ENCODE data around the gene P2RX4.
A peak's percentile ranks its signal among the peaks of the same experiment; 100 is the strongest.
"Not testable (repeated sequence)": the region's sequence is repeated elsewhere in the genome, so short reads cannot be mapped to it uniquely, and the experiment has no call there.

Gene P2RX4

DNA sequence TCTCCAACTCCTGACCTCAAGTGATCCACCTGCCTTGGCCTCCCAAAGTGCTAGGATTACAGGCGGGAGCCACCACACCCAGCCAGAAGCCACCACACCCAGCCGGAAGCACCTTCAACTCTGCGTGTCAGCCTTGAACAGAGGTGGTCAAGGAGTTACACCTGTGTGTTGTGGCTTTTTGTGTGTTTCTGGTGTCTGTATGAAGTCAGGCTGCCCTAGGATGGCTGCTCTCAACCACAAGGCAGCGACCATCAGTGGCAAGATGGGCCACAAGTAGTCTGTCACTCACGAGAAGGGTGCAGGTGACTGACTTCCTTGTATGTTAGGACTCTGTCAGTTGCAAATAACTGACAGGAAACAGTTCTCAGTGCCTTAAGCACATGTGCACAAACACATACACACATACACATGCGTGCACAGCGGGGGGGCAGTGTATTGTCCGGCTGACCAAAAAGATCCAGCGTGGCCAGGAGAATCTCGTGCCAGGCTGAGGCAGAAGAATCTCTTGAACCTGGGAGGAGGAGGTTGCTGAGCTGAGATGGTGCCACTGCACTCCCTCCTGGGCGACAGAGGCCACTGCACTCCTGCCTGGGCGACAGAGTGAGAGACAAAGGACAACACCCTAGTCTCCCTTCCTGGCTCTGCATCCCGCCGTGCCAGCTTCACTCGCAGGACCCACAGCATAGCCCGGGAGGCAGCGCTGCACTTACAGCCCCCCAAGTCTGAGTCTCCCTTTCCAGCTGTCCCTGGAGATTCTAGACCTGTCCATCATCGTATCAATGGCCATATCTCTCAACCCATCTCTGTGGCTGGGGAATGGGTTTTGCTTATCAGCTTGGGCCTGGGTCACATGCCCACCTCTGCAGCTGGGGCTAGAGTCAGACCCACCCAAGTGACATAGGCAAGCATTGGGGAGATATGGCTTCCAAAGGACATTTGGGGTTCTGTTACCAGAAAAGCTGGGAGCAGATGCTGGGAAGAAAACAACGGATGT is 13.7 kb downstream of the P2RX4 start:
- no peak for DNase-seq

DNA sequence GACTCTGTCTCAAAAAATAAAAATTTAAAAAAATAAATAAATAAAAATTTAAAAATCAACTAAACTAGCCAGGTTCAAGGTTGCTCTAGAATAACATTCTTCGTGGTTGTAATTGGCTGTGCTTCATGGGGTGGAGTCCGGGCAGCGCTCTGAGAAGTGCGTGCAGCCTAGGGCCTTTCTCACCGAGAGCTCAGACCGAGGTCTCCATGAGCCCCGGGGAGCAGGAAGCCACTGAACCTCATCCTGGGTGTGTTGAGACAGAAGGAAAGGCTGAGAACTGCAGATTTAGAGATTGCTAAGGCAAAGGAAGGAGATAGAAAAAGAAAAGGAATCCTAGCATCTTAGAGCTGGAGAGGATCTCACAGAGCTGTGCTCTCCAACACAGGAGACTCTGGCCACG is 14.7 kb downstream of the P2RX4 start:
- no peak for DNase-seq

DNA sequence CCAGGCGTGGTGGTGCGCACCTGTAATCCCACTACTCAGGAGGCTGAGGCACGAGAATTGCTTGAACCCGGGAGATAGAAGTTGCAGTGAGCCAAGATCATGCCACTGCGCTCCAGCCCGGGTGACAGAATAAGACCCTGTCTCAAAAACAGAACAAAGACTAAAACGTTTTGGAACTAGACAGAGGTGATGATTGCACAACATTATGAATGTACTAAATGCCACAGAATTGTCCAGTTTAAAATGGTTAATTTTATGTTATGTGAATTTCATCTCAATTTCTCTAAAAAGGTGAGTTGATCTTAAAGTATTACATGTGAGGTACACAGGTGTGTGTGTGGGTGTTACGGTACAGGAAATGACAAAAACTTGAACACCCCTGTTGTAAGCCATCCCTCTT is 16.5 kb downstream of the P2RX4 start:
- DNase-seq, result no peak

DNA sequence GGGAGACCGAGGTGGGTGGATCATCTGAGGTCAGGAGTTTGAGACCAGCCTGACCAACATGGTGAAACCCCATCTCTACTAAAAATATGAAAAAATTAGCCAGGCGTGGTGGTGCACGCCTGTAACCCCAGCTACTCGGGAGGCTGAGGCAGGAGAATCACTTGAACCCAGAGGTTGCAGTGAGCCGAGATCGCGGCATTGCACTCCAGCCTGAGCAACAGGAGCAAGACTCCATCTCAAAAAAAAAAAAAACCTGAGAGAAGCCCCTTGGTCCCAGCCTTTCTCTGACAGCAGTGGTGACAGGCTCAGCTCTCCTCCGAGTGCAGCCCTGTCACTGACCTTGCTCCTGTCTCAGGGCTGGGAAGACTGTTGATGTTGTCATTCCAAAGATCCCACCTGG is 16.9 kb downstream of the P2RX4 start:
- DNase-seq, result not testable (repeated sequence)

DNA sequence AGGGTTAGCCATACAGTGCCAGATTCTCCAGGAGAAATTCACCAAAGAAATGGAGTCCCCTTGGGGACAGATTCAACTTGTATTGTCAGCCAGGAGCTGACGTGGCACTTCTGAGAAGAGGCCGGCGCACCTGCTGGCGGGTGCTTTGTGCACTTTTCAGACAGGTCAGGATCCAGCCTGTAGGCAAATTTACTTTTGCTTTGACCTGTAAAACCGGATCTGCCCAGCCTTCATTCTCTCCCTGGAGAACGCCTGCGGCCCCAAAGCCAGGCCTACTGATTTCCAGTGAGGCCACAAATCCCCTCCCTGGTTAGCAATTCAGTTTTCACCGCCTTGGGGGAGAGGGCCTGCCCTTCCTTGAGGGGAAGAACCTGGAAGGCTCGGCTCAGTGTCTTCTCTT is 17.4 kb downstream of the P2RX4 start:
- no peak for DNase-seq

DNA sequence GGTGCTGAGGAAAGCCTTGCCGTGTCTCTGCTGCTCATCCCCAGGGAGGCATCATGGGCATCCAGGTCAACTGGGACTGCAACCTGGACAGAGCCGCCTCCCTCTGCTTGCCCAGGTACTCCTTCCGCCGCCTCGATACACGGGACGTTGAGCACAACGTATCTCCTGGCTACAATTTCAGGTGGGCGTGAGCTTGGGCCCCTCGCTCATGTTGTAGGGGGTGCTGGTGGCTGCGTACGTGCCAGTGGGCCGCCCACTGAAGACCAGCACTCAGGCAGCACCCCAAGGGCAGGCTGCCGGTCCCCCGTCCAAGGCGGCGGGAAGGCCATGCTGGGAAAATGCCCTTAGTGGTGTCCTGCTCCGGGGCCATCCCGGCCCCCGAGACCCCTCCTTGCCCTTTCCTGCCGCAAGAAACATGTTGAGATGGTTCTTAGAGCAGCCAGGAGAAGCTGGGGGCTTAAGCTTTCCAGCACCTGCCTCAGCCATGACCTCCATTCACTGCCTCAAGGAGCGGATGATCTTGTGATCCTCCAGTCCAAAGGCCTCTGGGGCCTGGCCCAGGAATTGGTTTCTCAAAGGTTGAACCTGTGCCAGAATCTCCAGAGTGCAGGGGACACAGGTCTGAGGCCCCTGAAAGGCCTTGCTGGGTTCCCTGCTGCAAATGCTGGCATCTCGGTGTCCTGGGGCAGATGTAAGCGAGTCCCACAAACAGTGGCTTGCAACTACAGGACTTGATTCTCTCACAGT is 19.2 kb downstream of the P2RX4 start:
- DNase-seq, result no peak

DNA sequence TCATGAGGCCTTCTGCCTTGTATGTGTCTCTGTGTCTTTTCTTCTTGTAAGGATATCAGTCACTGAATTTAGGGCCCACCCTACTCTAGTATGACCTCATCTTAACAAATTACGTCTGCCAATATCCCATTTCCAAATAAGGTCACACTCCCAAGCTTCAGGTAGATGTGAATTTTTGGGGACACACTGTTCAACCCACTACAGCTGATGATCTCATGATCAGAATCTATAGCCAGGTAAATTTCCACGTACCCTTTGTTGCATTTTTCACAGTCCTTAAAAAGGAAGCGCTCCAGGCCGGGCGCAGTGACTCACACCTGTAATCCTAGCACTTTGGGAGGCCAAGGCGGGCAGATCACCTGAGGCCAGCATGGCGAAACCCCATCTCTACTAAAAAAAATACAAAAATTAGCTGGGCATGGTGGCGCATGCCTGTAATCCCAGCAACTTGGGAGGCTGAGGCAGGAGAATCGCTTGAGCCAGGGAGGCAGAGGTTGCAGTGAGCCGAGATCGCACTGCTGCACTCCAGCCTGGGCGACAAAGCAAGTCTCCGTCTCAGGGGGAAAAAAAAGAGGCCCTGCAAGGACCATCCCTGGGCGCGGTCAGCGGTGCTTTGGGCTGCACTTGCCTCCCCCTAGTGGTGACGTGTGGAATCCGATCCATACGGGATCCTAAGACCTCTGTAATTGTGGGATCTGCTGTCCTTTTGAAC is 20.1 kb downstream of the P2RX4 start:
- DNase-seq, result peak; percentile 36

DNA sequence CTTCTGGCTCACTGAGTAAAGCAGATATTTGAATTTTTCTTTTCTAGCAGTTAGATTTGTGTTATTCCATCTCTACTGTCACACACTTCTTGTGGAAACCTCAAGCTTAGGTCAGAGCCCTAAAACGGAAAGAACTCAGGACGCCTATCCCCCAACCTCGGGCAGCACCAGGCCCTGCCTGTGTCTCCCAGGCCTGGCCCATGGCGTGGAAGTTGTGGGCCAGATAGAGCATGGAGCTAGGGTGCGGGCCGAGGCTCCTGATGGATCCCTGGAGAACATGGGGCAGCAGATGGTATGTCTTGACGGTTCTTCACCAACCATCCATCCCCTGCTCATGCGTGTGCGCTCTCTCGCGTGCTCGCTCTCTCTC is 20.6 kb downstream of the P2RX4 start:
- no peak for DNase-seq

DNA sequence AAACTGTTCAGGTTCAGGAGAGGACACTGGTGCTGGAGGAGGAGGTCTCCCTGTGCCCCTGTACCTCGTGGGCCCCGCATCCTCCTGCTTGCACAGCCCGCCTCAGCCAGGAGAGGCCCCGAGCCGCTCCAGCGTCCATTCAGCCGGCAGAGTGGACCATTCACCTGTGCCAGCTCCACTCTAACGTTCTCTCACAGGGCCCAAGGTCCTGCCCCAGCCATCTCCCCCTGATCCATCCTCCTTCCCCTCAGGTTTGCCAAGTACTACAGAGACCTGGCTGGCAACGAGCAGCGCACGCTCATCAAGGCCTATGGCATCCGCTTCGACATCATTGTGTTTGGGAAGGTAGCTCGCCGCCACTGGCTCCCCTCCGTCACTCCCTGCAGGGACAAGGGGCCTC is 22.2 kb downstream of the P2RX4 start:
- no peak for DNase-seq

DNA sequence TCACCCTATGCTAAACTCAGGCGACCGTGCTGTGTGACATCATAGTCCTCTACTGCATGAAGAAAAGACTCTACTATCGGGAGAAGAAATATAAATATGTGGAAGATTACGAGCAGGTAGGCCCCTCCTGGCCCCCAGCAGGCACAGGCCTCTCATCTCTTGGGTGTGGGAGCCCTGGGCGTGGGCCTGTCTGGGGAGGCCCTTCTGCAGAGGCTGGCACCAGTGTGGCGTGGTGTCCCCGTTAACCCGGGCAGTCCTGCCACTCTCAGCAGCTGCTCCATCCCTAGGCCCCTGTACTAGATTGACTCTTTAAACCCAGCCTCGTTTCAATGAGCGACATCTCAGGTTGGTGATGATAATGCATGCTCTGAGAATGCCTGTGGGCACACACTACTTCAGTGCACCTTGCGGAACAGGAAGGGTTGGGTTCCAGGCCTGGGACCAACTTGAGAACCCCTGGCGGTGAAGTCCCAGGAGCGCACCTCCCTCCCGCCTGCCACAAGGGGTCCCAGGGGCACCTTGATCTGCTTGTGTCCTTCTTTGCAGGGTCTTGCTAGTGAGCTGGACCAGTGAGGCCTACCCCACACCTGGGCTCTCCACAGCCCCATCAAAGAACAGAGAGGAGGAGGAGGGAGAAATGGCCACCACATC is 23.2 kb downstream of the P2RX4 start:
- DNase-seq, result no peak

DNA sequence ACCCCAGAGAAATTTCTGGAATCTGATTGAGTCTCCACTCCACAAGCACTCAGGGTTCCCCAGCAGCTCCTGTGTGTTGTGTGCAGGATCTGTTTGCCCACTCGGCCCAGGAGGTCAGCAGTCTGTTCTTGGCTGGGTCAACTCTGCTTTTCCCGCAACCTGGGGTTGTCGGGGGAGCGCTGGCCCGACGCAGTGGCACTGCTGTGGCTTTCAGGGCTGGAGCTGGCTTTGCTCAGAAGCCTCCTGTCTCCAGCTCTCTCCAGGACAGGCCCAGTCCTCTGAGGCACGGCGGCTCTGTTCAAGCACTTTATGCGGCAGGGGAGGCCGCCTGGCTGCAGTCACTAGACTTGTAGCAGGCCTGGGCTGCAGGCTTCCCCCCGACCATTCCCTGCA is 23.7 kb downstream of the P2RX4 start:
- no peak for DNase-seq

DNA sequence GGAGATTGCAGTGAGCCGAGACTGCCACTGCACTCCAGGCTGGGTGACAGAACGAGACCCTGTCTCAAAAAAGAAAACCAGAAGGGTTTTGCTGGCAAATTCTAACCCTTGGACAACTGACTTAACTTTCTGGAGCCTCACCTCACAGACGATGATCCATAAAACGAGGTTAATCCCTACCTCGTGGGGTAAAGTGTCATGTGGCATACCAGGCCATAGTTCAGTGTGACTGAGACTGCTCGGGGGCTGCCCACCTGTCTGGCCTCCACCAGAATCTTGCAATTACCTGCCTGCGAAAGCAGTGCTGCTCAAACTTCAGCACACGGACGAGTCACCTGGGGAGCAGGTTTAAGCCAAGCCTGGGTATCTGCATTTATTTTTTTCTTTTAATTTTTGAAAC is 26.8 kb downstream of the P2RX4 start:
- no peak for DNase-seq

DNA sequence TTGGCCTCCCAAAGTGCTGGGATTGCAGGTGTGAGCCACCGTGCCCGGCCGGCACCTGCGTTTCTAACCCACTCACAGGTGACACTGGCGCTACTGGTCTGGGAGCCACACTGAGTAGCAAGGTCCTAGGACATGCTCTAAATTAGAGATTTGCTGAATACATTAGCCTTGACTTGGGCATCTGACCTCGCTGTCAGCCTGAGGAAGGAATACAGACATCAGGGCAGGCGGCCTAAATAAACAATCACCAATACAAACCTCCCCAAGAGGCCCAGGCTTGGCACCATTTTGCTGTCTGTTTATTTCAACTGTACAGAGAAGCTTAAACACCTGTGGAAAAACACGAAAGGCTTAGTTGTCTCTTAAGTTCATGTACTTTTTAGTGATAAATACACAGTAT is 27.5 kb downstream of the P2RX4 start:
- DNase-seq, result no peak

DNA sequence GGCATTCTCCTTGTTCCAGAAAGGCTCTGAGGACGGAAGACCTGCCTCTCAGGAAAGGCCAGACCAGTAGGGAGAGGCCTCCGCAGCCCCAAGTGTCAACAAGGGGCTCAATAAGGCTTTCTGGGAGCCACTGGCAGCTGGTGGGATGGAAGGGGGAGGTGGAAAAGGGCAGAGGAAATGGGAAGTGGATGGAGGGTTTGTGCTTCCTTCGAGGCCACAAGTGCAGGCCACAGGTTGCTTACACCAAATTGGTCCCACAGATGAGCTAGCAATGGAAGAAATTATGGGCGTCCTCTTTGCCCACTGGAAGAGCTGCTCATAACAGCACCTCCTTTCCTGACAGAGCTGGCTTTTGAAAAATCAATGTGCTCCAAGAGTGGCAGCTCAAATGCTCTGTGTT is 28.2 kb downstream of the P2RX4 start:
- no peak for DNase-seq

DNA sequence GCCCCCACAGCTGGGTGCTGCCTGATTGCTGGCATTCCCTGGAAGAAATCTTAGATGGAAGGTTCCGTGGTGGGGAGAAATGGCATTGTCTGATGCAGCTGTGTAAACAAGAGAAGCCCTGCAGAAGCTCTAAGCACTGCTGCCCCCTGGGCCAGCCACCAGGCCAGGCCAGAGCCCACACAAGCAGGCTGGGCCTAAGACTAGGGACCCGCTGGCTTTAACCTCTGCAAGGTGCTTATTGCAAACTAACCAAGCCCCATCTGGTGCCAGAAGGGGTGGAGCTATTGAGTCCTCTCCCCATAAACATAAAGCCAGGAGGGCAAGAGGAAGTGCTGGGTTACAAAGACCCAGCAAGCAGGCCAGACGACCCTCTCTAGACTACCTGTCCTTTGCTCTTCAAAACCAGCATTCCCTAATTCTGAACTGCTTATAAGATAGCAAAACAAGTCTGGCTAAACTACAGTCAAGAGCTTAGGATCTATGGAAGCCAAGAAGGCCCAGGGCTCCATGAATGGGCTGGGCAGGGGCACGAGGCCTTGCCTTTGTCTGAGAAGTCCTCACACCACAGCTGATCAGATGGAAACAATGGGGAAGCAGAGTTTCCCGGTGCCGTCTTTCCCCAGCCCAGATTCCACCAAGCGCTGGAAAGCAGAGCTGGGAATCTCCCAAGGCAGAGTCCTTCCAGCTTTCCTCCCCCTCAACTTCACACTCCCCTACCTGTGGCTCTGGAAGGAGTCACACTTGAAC is 28.8 kb downstream of the P2RX4 start:
- no peak for DNase-seq

DNA sequence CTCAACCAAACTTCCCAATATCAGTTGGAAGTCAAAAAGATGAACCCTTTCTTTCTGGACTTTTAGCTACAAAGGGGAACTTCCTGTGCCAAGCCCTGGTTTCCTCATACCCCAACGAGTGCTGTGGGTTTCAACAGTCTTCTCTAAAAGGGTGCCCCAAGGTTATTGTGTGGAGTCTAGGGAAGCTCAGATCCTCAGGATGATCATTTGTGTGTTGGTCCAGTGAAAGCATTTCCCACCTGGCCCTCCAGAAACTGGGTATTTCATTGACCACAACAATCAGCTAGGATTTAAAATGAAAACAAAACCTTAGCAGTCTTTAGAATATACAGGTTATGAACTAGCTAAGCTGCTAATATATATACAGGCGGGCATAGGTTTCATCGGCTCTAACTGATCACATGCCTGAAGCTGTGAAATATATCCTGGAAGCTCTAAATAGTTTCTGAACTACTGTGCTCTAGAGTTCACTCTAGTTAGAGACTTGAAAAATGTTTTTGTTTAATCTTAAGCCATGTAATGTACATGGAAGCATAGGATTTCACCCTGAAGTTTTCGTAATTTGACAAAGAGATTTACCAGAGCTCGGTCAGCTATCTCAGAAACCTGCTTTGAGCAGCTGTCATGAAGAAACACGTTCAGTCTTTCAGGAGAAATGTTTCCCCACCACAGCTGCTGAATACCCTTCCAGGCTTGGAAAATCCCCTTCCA is 29.6 kb downstream of the P2RX4 start:
- DNase-seq, result no peak

DNA sequence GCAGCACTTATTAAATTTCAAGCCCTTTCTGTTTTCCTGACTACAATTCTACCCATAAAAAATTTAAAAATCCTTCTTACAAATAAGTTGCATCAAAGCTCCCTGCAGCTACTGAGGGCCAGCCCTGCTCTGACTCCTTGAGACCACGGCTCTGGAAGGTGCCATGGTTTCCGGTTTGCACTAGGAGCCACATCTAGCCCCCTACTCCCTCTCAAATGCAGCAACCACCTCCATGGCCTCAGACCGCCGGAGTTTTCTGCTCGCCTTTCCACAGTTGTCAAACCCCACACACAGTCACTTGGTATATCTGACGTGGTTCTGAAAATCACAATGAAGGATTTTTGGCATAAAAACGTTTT is 30.1 kb downstream of the P2RX4 start:
- DNase-seq, result no peak

DNA sequence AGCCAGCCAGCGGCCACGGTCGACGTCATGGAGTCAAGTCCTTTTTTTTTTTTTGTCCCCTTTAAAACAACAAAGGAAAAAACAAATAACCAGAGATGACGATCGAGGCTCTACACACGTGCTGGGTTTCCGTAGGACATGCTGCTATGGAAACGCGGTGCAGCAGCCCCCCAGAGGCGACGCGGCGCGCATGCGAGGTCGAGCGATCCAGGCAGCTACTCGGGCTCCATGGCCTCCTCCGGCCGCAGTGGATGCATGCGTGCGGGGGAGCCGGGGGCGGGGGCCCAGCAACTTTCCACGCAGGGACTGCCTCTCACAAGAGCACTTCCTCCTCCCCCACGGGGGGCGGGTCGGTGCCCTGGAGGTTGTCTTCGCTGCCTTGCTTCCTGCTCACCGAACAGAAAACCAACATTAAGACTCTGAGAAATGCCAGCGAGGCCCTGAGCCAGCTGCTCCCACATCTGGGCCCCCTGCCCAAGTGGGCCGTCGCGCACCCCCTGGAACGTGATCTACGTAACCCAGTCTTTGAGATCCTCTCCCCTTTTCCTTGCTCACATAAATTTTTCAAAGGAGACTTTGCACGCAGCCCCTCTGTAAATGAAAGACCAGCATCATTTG is 30.7 kb downstream of the P2RX4 start:
- peak; percentile 96 for DNase-seq

DNA sequence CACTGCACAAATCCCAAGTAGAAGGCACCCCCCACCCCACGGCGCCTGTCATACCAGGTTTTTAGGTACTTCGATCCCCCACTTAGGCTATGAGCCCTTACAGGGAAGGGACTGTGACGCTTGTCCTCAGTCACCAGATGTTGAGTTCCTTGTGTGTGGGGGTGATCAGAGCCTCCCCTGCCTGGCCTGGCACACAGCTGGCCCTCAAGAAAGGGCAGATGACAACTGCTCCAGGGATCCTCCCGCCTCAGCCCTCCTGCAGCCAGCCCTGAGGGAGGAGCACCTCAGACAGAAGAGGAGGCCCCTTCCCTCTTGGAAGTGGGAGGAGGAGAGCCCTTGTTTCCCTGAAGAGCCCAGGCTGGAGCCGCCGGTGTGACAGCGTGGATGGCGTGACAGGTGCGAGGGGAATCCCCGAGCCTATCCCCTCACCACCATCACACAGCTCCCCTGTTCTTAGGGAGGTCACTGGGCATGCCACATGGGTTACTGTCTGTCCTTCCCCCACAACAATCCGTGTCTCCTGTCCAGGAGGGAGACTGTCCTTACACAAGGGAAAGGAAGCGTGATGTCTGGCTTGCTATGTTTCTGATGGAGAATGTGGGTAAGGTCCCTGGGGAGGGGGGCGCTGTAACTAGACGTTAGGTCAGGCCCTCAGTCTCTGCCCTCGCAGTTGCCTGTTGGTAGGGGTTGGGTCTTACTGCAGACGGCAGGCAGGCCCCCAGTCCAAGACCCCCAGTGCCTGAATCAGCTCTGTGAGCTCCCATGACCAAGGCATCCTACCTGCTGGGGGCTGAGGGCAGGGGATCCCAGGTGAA is 31.4 kb downstream of the P2RX4 start:
- no peak for DNase-seq

DNA sequence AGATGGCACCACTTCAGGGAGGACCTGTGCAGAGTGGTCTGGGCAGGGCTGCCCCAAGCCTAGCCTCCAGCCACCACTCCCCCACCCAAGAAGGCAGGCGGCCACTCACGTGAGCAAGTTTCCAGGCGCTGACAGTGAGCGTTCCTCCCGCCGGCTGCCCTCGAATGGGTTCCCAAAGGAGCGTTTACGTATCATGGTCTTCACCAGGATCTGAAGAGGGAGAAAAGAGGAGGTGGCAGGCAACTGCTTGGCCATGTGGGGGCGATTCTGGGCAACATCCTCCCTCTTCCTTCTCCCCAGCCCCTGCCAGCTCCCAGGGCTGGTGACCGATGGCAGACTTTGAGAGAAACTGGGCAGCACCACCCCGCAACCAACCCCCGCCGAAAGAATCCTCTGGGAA is 35.1 kb downstream of the P2RX4 start:
- no peak for DNase-seq
